GM21528 (cell line): Measurements from ENCODE around the gene CLEC2D.
"Not testable (repeated sequence)": the region's sequence is repeated elsewhere in the genome, so short reads cannot be mapped to it uniquely, and the experiment has no call there.

Source experiments
- ATAC-seq: cut with Tn5 transposase; IDR thresholded peaks from one replicate; pipeline ENCODE4 v1.9.1; 2021; ENCODE audit warnings: mild to moderate bottlenecking, moderate library complexity; ENCODE audit not compliant: unreplicated experiment, low FRiP score

CLEC2D gene

DNA sequence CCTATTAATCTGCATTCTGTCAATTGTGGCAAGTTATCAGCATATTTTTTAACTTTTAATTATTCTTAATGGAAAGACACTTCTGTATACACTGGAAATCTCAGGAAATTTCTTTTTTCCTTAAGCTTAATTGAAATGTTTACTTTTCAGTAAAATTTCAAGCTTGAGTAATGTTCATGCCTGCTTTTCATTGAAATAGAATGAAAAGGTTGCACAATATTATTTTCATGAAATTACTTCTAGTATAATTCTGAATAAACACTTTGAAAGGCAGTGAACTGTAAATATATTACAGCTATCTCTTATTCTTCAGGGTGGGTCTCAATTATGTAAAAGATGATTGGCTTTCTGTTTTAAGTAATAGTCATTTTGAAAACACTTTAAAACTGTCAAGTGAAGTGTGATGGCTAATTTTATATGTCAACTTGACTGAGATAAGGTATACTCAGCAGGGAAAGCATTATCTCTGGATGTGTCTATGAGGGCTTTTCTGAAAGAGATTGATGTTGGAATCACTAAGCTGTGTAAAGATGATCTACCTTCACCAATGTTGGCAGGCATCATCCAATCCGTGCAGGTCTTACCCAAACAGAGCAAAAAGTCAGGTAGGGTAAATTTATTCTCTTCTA, 29.9 kb downstream of the CLEC2D start:
- ATAC-seq = no peak

- no peak for ATAC-seq
Observed at GRCh38 chr12:9699898-9700605, 30.5 kb downstream of the CLEC2D start.

GRCh38 chr12:9700606-9700956, 31.1 kb downstream of the CLEC2D start:
- no peak for ATAC-seq

DNA sequence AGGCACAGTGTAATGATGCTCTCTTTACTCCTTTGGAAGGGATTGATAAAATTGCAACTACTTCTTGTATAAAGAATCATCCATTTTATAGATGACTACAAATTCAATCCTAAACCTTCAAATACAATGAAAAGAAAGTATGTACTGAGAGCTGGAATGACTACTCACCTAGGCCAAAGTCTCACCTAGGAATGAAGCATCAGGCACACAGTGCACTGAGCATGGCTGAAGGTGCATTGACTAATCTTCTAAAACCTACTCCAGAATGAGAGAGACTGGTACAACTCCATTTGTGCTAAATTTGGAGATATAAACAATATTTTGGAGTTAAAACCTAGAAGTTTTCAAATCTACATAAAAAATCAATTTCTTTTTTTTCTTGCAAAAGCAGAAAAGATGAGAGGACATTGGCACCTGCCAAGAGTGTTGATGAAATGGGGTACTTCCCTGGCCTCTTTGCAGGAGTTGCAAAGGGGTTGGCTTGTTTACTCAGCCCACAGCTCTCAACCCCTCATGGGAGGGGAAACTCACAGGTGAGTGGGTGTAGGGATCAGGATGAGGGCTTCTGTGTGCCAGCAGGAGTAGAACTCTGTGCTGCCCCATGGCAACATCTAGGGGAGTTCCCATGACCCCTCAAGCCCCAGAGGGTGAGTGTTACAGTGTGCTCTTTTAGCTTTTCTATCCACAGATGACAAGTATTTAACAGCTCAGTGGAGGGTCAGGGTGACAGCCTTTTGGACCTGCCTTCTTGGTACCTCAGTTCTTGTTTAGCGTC, 32.1 kb downstream of the CLEC2D start:
- no peak for ATAC-seq

DNA sequence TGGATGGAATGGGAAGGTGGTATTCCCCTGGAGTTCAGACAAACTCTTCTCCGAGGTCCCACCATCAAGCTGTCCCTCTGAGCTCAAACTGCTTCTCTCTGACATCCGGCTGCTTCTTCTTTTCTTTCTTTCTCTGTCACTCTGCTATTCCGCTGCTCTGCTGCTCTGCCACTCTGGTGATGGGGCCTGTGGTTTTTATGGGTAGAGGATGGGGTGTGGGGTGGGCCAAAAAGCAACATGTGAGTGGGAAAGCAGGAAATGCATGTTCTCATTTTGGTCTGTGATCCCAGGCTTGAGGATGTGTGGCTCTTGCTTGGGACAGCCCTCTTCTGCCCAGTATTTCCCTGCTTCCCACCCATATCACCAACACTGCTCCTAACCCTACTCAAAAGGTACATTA, 32.7 kb downstream of the CLEC2D start:
- ATAC-seq = no peak

DNA sequence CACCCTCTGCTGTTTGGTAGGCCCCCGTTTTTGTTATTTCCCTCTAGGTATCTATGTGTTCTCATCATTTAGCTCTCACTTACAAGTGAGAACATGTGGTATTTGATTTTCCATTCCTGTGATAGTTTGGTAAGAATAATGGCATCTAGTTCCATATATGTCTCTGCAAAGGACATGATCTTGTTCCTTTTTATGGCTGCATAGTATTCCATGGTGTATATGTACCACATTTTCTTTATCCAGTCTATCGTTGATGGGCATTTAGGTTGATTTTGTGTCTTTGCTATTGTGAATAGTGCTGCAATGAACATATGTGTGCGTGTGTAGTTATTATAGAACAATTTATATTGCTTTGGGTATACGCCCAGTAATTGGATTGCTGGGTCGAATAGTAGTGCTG, 35.0 kb downstream of the CLEC2D start:
- not testable (repeated sequence) for ATAC-seq

- no peak for ATAC-seq
Observed at GRCh38 chr12:9706086-9706685, 36.7 kb downstream of the CLEC2D start.

GRCh38 chr12:9707356-9707755, 37.8 kb downstream of the CLEC2D start:
- no peak for ATAC-seq

- no peak for ATAC-seq
Observed at GRCh38 chr12:9707864-9708808, 38.6 kb downstream of the CLEC2D start.

DNA sequence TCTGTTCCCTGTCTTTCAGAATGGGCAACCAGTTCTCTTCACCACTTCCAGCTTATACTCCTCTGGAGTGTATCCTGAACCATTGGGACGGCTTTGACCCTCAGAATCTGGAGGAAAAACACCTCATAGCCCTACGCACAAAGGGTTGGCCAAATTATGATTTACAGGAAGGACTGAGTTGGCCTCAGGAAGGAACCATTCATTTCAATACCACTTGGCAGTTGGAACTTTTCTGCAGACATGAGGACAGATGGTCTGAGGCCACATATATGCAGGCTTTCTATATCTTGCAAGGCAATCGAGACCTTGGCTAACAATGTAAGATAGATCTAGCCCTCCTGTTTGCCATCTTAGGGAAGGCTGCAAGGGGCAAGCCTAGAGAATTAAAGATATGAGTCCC, 39.3 kb downstream of the CLEC2D start:
- no peak for ATAC-seq

DNA sequence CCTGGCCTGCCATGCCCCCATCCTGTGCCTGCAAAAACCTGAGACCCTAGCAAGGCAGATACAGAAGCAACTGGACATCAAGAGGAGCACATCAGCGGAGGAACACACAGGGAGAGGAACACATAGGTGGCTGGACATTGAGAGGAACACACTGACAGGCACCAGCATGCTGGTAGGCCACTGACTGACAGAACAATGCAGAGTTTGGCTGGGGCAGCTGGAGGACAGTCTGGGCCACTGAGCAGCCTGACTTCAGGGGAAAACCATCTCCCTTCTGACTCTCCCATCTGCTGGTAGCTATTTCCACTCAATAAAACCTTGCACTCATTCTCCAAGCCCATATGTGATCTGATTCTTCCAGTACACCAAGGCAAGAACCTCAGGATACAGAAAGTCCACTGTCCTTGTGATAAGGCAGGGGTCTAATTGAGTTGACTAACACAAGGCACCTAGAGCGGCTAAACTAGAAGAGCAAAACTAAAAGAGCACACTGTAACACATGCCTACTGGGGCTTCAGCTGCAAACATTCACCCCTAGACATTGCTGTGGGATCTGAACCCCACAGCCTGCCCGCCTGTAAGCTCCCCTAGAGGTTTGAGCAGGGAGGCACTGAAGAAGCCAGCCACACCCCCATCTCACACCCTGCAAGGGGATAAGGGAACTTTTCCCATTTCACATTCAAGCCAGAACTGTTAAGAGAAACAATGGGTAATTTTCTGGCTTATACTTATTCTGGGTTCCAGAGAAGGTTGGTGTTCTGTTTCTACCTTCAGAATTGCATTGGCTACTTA, 41.3 kb downstream of the CLEC2D start:
- no peak for ATAC-seq

GRCh38 chr12:9711664-9712063, 42.2 kb downstream of the CLEC2D start:
- ATAC-seq = no peak

GRCh38 chr12:9713032-9713558, 43.6 kb downstream of the CLEC2D start:
- peak; percentile 79 for ATAC-seq

- ATAC-seq = no peak
Observed at GRCh38 chr12:9717070-9717925, 47.8 kb downstream of the CLEC2D start.

- ATAC-seq = no peak
Observed at GRCh38 chr12:9718968-9719367, 49.5 kb downstream of the CLEC2D start.

DNA sequence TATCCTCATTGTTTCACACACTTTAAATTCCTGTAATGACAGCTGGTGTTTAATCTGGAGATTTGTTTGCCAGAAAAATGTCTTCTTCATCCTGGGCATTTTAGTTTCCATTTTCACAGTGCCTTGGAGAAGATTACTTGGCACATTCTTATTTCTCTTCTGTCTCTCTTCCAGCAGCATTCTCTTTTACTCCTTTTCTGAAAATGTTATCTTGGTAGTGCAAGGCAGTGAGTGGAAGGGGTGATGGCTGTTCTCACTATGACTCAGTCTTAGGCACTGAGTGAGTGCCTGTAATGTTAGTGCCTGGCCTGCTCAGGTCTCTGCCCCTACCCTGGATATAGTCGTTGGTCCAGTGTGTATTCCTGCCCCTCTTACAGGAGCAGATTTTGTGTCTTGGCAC, 50.3 kb downstream of the CLEC2D start:
- ATAC-seq = no peak

DNA sequence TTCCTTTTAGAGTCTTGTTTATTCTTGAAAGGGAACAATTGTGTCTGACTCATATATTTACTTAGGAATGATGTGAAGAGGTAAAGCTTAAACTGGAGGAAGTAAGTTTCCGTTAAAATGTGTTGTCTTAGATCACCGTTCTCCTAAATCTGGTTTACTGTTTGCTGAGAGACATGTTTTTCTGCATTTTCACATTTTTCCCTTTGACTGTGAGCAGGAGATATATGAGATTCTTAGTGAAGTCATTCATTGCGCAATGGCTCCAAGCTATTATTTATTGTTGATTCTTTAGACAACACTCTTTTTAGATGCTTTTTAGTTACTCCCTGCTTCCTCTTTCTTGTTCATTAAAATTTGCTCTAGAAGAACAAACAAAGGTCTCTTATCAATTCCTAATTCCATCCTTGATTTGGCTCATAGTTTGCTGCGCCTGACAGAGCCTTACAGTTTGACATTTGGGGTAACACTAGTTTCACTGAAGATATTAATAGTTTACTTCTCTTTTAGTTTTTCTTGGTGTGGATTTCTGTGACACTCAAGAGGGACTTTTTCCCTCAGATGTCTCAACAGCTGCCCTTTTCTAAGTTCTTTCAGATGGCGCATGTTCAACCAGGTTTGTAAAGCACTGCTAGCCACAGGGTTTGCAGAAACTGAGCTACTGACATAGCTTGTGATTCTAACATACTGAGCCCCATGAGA, 52.0 kb downstream of the CLEC2D start:
- peak; percentile 58 for ATAC-seq

- no peak for ATAC-seq
Observed at GRCh38 chr12:9724023-9724422, 54.5 kb downstream of the CLEC2D start.
